Effector memory CD4-positive, alpha-beta T cell (primary cell): ENCODE measurements around the gene PLPP1.

ENCODE experiments used
- DNase-seq, 3 donors: peaks; one replicate each; pipeline ENCODE4 v3.0.0-alpha.2; 2020
- H3K27ac ChIP-seq: 2 replicates; pipeline ENCODE4 v1.7.0; 2013; ENCODE audit warnings: mild to moderate bottlenecking, low read length, moderate library complexity; ENCODE audit not compliant: insufficient read depth, poor library complexity, severe bottlenecking
- H3K27me3 ChIP-seq: replicated peaks from 2 replicates; pipeline ENCODE4 v1.7.0; 2013; ENCODE audit warnings: mild to moderate bottlenecking, low read length; ENCODE audit not compliant: insufficient read depth, control insufficient read depth, poor library complexity, severe bottlenecking
- H3K36me3 ChIP-seq: 2 replicates; pipeline ENCODE4 v1.7.0; 2013; ENCODE audit warnings: mild to moderate bottlenecking, low read length, moderate library complexity; ENCODE audit not compliant: control insufficient read depth, insufficient read depth
- H3K4me1 ChIP-seq: 2 replicates; pipeline ENCODE4 v1.7.0; 2013; ENCODE audit warnings: low read length, mild to moderate bottlenecking; ENCODE audit not compliant: control insufficient read depth, insufficient read depth, poor library complexity, severe bottlenecking
- H3K4me3 ChIP-seq: 2 replicates; pipeline ENCODE4 v1.7.0; 2013; ENCODE audit warnings: low read length, low read depth, mild to moderate bottlenecking; ENCODE audit not compliant: insufficient read depth, poor library complexity, severe bottlenecking
- H3K9me3 ChIP-seq: 2 replicates; pipeline ENCODE4 v1.7.0; 2013; ENCODE audit warnings: mild to moderate bottlenecking, low read length, moderate library complexity; ENCODE audit not compliant: control insufficient read depth
- total RNA-seq, 3 donors: gene quantifications; one replicate each; lab custom pipeline; 2026; lab: John Stamatoyannopoulos, UW

PLPP1 gene
- total RNA-seq, result 4.4 to 7.1 (median 5.4) reads per million in 3 donors

GRCh38 chr5:55534436-55535198 lies at the start of gene PLPP1:
PLPP1 (minus strand) TSS chr5:55534964; CDS start chr5:55534629, 335 bp downstream.
- no peaks in the 10 kb centered on the region for H3K27me3 ChIP-seq
- peak within 1 kb of the TSS; percentile 71 for H3K4me3 ChIP-seq
- H3K36me3 ChIP-seq, result no peaks in the 10 kb centered on the region
- peak within 1 kb of the TSS; percentile 86 for H3K27ac ChIP-seq
- no peaks in the 10 kb centered on the region for H3K9me3 ChIP-seq
- peak; percentile 68 to 76 (median 71) for DNase-seq
- H3K4me1 ChIP-seq, result peaks cover 13% of the 10 kb centered on the region

GRCh38 chr5:55583578-55583977 lies 48.8 kb upstream of the PLPP1 start:
- no peak for DNase-seq
- Histone ChIP-seq H3K27ac (no peak overlapping the region), H3K27me3 (no peaks in the 10 kb centered on the region), H3K9me3 (no peaks in the 10 kb centered on the region), H3K4me3 (no peak overlapping the region), H3K4me1 (peaks cover 3% of the 10 kb centered on the region), H3K36me3 (no peaks in the 10 kb centered on the region)

GRCh38 chr5:55582256-55582655 lies 47.5 kb upstream of the PLPP1 start:
- Histone ChIP-seq H3K36me3 (no peaks in the 10 kb centered on the region), H3K27me3 (no peaks in the 10 kb centered on the region), H3K4me3 (no peak overlapping the region), H3K9me3 (no peaks in the 10 kb centered on the region), H3K27ac (no peak overlapping the region), H3K4me1 (peaks cover 3% of the 10 kb centered on the region)
- DNase-seq, result no peak

- no peak overlapping the region for H3K27ac ChIP-seq
- no peaks in the 10 kb centered on the region for H3K36me3 ChIP-seq
- no peaks in the 10 kb centered on the region for H3K9me3 ChIP-seq
- no peak for DNase-seq
- peaks cover 3% of the 10 kb centered on the region for H3K4me1 ChIP-seq
- H3K4me3 ChIP-seq, result no peak overlapping the region
- H3K27me3 ChIP-seq, result no peaks in the 10 kb centered on the region
Observed at GRCh38 chr5:55580042-55580441, 45.3 kb upstream of the PLPP1 start.

GRCh38 chr5:55578771-55579170 lies 44.0 kb upstream of the PLPP1 start:
- Histone ChIP-seq H3K27ac (no peak overlapping the region), H3K27me3 (no peaks in the 10 kb centered on the region), H3K4me3 (no peak overlapping the region), H3K36me3 (no peaks in the 10 kb centered on the region), H3K4me1 (peaks cover 3% of the 10 kb centered on the region), H3K9me3 (no peaks in the 10 kb centered on the region)
- no peak for DNase-seq

GRCh38 chr5:55577353-55578060 lies 42.7 kb upstream of the PLPP1 start:
- H3K36me3 ChIP-seq, result no peaks in the 10 kb centered on the region
- no peaks in the 10 kb centered on the region for H3K9me3 ChIP-seq
- peaks cover 3% of the 10 kb centered on the region for H3K4me1 ChIP-seq
- H3K4me3 ChIP-seq, result no peak overlapping the region
- no peaks in the 10 kb centered on the region for H3K27me3 ChIP-seq
- DNase-seq, result no peak
- H3K27ac ChIP-seq, result no peak overlapping the region

- Histone ChIP-seq H3K4me1 (no peaks in the 10 kb centered on the region), H3K9me3 (no peaks in the 10 kb centered on the region), H3K36me3 (no peaks in the 10 kb centered on the region), H3K4me3 (no peak overlapping the region), H3K27me3 (no peaks in the 10 kb centered on the region), H3K27ac (no peak overlapping the region)
- no peak for DNase-seq
Observed at GRCh38 chr5:55576661-55577060, 41.9 kb upstream of the PLPP1 start.

- Histone ChIP-seq H3K27ac (no peak overlapping the region), H3K4me1 (no peaks in the 10 kb centered on the region), H3K27me3 (no peaks in the 10 kb centered on the region), H3K9me3 (no peaks in the 10 kb centered on the region), H3K36me3 (no peaks in the 10 kb centered on the region), H3K4me3 (no peak overlapping the region)
- no peak for DNase-seq
Observed at GRCh38 chr5:55575815-55576583, 41.2 kb upstream of the PLPP1 start.

GRCh38 chr5:55572600-55572999 lies 37.8 kb upstream of the PLPP1 start:
- no peaks in the 10 kb centered on the region for H3K9me3 ChIP-seq
- no peak overlapping the region for H3K27ac ChIP-seq
- H3K4me3 ChIP-seq, result no peak overlapping the region
- H3K4me1 ChIP-seq, result no peaks in the 10 kb centered on the region
- H3K27me3 ChIP-seq, result no peaks in the 10 kb centered on the region
- no peaks in the 10 kb centered on the region for H3K36me3 ChIP-seq
- DNase-seq, result no peak
